Epidermal melanocyte (primary cell): ENCODE results near the gene PIK3C2G.
"Not testable (repeated sequence)": the region's sequence is repeated elsewhere in the genome, so short reads cannot be mapped to it uniquely, and the experiment has no call there.

Experiments used
- DNase-seq: peaks from one replicate; pipeline ENCODE4 v3.0.0; 2011; ENCODE audit warnings: low spot score; ENCODE audit not compliant: insufficient read length

The PIK3C2G gene, protein sequence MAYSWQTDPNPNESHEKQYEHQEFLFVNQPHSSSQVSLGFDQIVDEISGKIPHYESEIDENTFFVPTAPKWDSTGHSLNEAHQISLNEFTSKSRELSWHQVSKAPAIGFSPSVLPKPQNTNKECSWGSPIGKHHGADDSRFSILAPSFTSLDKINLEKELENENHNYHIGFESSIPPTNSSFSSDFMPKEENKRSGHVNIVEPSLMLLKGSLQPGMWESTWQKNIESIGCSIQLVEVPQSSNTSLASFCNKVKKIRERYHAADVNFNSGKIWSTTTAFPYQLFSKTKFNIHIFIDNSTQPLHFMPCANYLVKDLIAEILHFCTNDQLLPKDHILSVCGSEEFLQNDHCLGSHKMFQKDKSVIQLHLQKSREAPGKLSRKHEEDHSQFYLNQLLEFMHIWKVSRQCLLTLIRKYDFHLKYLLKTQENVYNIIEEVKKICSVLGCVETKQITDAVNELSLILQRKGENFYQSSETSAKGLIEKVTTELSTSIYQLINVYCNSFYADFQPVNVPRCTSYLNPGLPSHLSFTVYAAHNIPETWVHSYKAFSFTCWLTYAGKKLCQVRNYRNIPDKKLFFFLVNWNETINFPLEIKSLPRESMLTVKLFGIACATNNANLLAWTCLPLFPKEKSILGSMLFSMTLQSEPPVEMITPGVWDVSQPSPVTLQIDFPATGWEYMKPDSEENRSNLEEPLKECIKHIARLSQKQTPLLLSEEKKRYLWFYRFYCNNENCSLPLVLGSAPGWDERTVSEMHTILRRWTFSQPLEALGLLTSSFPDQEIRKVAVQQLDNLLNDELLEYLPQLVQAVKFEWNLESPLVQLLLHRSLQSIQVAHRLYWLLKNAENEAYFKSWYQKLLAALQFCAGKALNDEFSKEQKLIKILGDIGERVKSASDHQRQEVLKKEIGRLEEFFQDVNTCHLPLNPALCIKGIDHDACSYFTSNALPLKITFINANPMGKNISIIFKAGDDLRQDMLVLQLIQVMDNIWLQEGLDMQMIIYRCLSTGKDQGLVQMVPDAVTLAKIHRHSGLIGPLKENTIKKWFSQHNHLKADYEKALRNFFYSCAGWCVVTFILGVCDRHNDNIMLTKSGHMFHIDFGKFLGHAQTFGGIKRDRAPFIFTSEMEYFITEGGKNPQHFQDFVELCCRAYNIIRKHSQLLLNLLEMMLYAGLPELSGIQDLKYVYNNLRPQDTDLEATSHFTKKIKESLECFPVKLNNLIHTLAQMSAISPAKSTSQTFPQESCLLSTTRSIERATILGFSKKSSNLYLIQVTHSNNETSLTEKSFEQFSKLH (N-terminal part only)

DNA sequence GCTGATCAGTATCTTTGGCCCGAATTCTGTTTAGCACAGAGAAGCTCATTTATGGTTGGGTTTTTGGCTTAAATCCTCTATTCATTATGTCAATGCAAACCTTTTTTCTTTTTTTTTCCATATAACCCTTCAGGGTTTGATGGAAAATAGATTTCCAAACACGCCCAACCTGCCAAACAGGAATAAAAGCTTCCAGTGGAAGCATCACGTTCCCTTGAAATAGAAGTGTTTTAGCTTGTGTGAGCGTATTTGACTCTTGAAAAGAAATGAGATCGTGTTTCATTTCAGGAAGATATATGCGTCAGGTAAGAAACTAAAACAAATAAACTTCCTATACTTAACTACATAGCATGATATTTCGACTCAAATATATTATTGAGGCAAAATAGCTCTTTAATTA lies at the start of gene PIK3C2G:
Gene PIK3C2G (plus strand): TSS at position 246 of the 400 bp plus-strand sequence. CDS start 20,564 bp downstream, outside the sequence.
- DNase-seq: no peak

DNA sequence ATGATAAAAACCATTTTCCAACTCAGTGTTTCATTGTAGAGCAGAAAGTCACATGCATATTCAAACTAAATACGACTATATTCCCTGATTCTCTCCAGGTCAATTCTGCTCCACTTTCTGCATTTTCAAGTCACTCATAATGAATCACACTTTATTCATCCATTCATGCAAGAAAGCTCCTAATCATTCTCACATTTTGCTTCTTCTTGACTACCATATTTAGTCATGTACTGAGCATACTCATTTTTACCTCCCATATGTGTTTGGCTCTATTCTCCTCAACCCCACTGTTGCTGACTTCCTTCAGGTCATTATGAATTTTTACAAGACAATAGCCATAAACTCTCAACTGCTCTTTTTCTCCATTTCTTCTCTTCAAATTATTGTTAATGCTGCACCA lies 43.4 kb upstream of the PIK3C2G start:
- no peak for DNase-seq

GRCh38 chr12:18221726-18222125 lies 39.6 kb upstream of the PIK3C2G start:
- no peak for DNase-seq

GRCh38 chr12:18222699-18223098 lies 38.6 kb upstream of the PIK3C2G start:
- DNase-seq: no peak

- DNase-seq: no peak
These were observed 36.6 kb upstream of the PIK3C2G start for GRCh38 chr12:18224745-18225144.

- no peak for DNase-seq
These were observed 21.8 kb upstream of the PIK3C2G start for GRCh38 chr12:18239526-18239925.

GRCh38 chr12:18242380-18243089 lies 18.8 kb upstream of the PIK3C2G start:
- no peak for DNase-seq

- no peak for DNase-seq
These were observed 18.1 kb upstream of the PIK3C2G start for GRCh38 chr12:18243238-18243637.

DNA sequence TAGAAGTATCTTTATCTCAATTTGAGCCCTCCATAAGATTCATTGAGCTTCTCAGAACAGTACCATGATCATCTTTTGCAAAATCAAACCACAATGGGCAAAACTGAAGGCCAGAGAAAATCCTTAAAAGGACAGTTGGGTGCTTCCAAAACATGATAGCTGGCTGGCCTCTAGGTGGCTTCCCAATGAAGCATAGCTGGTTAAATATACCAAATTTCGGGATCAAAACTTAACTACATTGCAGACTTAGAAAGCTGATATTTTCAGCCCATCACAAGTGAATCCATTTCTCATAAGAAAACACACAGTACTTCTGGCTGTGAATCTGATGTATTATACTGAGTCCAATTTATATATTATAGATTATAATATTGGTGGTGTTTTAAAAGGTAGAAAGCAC lies 15.3 kb upstream of the PIK3C2G start:
- DNase-seq: no peak

GRCh38 chr12:18250313-18250916 lies 10.9 kb upstream of the PIK3C2G start:
- DNase-seq: peak; percentile 63

DNA sequence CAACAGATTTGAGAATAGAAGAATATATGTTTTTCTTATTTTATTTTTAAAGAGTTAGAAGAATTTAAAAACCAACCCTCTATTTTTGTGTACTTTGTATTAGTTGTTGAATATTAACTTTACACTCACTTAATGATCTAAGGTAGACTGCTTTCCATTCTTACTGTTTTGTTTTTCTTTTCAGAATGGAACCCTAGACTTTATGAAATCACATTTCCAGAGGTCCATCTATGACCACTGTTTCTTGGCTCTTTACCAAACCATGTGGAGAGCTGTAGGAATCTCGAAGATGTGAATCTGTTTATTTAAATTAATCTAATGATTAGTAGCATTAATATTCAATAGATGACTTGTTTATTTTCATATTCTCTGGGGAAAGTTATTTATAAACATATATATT lies 7.2 kb upstream of the PIK3C2G start:
- DNase-seq: no peak

DNA sequence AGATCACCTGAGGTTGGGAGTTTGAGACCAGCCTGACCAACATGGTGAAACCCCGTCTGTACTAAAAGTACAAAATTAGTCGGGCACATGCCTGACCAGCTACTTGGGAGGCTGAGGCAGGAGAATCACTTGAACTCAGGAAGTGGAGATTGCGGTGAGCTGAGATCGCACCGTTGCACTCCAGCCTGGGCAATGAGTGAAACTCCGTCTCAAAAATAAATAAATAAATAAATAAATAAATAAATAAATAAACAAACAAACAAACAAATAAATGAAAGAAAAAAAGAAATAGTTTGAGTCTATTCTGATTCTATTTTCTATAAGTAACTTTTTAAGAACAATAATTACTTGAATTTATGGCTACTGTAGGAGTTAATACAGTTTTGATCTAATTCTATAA lies 6.3 kb upstream of the PIK3C2G start:
- not testable (repeated sequence) for DNase-seq

DNA sequence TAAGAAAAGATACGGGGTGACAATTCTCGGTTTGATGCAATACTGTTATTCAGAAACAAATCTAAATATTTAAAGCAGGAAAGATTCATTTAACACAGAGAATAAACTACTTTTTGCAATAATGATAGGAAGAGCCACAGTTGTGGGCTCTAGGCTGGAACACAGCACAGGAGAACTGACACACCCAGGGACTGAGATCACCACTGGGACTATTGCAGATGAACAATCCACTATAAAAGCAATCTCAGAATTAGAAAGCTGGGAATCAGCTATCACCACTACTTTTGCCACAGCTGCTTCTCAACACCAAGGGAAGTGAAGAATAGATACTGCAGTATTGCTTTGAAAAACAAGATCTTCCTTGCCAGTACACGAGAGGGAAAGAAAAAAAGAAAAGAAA lies 4.1 kb upstream of the PIK3C2G start:
- no peak for DNase-seq

GRCh38 chr12:18258929-18259328 lies 2.4 kb upstream of the PIK3C2G start:
- DNase-seq: no peak

DNA sequence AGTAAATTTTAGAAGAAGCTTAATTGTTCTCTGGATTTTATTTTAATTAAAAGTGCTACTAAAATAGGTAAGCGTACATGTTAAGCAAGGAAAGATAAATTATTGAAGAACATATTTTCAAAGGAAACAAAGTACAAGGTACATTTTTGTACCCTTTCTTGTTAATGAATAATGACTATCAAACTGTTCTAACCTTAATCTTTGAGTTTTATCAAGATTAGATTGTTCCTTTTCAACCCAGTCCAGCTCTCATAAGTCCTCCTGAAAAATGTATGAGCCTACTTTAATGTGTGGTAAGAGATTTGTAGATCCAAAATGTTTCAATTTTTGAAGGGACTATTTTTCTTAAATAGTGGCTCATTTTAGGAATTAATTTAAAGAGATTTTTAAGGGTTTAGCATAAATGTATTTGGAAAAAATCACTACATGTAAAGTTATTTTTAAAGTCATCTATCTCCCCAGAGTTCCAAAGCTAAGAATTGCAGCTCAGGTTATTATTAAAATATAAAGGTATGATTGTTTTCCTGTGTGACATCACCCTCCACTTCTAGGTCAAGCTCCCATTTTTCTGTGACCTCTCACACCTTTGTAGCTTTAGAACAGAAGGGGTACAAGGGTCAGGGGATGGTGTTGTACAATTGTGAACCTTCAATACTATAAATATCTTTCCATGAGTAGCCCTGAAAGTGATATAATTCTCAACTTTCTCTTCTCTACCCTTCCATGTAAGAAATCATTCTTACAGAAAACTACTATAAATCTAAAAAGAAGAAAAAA lies 1.2 kb upstream of the PIK3C2G start:
- DNase-seq: no peak

GRCh38 chr12:18261906-18262305 lies 588 bp downstream of the PIK3C2G start:
- DNase-seq: no peak

GRCh38 chr12:18262514-18262913 lies 1.2 kb downstream of the PIK3C2G start:
- DNase-seq: no peak

DNA sequence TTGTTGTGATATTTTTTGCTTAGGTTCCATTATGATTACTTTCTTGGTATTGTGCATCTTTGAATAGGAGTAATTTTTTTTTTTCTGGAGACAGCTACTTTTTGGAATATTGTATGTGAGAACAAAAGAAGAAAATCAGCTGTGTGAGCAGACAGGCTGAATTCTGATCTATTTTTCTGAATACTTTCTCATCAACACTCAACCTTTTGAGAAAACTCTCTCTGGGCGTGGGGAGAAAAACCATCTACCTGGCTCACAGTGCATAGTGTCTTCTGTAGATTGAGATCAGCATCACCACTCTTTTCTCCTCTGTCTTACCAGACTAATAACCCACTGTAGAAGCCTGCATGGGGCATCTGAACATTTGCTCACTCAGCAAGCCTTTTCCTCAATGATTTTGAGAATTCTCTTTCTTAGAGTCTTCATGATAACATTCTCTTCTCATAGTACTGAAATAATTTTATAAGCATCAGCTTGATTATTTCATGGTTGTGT lies 3.3 kb downstream of the PIK3C2G start:
- no peak for DNase-seq

- DNase-seq: no peak
These were observed 6.2 kb downstream of the PIK3C2G start for GRCh38 chr12:18267427-18268099.
